OCI-LY1 (cell line): Measurements from ENCODE around the gene HOXC5.

Experiments used
- CTCF ChIP-seq: fragments of 200-600 bp; sonication (generic), shearing (Covaris generic); IDR thresholded peaks from 2 replicates; pipeline ENCODE4 v1.5.1; 2017; ENCODE audit warnings: mild to moderate bottlenecking, antibody characterized with exemption, low read length, moderate library complexity, mixed read lengths
- EZH2 ChIP-seq: fragments of 200-600 bp; sonication (generic), shearing (Covaris generic); IDR thresholded peaks from 2 replicates; pipeline ENCODE4 v1.8.0; 2017; ENCODE audit warnings: borderline replicate concordance, mixed run types, mild to moderate bottlenecking, antibody characterized with exemption, low read length, moderate library complexity, mixed read lengths

GRCh38 chr12:54035568-54036264 lies 2.9 kb downstream of the HOXC5 start:
- TF ChIP-seq EZH2 (no peak), CTCF (no peak)
